GM18873 (cell line): Measurements from ENCODE around the gene DUOXA1.
"Not testable (repeated sequence)": the region's sequence is repeated elsewhere in the genome, so short reads cannot be mapped to it uniquely, and the experiment has no call there.

ENCODE experiments used
- ATAC-seq: cut with Tn5 transposase; IDR thresholded peaks from one replicate; pipeline ENCODE4 v1.9.1; 2021; ENCODE audit warnings: mild to moderate bottlenecking, moderate library complexity, moderate number of reproducible peaks; ENCODE audit not compliant: unreplicated experiment, low FRiP score

Gene DUOXA1

GRCh38 chr15:45114751-45115085 is 15.0 kb downstream of the DUOXA1 start:
- ATAC-seq = no peak

- ATAC-seq = no peak
Measured at GRCh38 chr15:45114076-45114750, 15.5 kb downstream of the DUOXA1 start, which contains the start of the genes DUOX2 and DUOXA2. Gene DUOX2 (minus strand): TSS chr15:45114172. CDS start chr15:45113411, 761 bp downstream. Gene DUOXA2 (plus strand): TSS chr15:45114326. CDS start chr15:45114606, 280 bp downstream.

DNA sequence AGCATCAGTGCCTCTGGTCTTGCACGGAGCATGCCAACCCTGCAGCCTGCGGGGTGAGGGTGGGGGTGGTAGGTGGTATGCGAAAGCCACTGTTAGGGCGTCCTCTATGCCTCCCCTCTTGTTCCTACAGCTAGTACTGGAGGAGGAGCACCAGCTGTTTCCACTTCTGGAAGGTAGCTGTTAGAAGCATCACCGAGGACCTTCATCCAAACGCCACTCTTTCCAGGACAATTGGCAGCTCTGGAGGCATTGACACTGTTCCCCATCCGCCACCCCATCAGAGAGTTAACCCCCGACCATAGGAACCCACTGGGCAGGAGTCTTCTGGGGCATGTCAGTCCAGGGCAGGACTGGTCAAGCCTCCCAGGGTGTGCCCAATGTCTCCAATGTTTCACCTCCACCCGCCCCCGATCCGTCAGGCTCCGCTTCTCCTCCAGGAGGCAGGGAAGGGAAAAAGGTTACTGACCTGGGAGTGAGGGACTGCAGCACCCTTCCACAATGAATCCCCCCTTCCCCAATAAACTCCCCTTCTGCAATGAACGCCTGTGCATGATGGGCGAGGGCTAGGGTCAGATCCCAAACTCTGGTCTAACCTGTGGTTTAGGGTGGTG is 16.2 kb downstream of the DUOXA1 start:
- ATAC-seq = no peak

GRCh38 chr15:45112591-45113379 is 16.9 kb downstream of the DUOXA1 start:
- ATAC-seq = no peak

- ATAC-seq = no peak
Measured at GRCh38 chr15:45112143-45112590, 17.5 kb downstream of the DUOXA1 start.

DNA sequence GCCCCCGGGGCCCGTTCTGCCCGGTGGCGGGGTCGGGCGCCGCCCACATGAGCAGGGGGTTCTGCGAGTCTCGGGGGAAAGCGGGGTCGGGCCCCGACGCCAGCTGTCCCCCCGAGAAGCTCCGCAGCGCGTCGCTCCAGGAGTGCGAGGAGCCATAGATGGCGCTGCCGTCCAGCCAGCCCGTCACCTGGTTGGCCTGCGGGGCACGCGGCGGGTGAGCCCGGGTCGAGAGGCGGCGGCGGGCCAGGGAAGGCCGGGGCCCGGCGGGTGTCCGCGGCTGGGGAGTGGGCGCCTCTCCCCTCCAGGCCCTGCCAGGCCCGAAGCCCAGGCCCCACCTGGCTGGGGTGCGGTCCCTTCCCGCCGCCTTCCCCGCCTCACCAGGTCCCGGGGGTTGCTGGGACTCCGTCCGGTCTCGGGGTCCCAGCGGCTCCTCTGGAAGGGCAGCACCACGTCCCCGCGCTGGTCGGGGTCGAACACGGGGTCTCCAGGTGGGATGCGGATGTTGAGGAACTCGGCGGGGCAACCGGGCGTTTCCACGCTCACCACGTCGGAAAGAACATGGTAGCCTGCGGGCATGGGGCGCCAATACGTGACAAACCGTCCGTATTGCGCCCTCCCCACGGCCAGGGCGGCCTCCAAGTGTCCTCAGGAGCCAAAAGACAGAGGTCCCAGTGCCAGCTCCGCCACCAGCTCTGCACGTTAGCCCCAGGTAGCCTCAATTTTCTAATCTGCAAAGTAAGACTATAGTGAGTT is 18.1 kb downstream of the DUOXA1 start:
- no peak for ATAC-seq

- no peak for ATAC-seq
Measured at GRCh38 chr15:45110256-45110820, 19.3 kb downstream of the DUOXA1 start.

DNA sequence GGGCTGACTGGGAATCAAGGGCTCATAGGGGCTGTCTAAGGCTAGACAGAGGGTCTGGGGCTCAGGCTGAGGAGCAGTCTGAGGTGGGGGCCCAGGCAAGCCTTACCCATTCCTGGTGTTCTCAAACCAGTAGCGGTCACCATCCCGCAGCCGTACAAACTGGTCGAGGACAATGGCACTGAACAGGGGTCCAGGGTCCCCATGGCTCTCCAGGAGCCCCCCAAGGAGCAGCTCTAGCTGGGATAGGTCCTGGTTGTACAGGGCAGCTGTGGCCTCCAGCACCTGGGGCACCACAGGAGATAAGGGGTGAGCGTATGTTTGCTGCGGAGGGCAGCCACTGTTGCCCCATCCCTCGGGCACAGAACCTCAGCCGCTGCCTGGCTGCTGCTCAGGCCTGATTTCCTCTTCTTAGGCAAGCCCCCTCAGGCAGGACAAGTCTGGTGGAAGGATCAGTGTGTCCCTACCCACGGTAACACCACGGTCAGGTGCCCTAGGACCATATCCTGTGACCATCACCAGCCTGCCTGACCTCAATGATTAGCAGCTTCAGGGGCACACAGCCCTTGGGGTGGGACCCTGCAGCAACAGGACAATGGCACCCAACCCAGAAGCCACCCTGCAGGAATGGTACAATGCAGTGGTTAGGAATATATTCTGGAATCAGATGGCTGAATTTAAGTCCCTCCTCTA is 21.6 kb downstream of the DUOXA1 start:
- ATAC-seq = no peak

- ATAC-seq = no peak
Measured at GRCh38 chr15:45106002-45106790, 23.5 kb downstream of the DUOXA1 start.

- no peak for ATAC-seq
Measured at GRCh38 chr15:45105586-45105985, 24.1 kb downstream of the DUOXA1 start.

DNA sequence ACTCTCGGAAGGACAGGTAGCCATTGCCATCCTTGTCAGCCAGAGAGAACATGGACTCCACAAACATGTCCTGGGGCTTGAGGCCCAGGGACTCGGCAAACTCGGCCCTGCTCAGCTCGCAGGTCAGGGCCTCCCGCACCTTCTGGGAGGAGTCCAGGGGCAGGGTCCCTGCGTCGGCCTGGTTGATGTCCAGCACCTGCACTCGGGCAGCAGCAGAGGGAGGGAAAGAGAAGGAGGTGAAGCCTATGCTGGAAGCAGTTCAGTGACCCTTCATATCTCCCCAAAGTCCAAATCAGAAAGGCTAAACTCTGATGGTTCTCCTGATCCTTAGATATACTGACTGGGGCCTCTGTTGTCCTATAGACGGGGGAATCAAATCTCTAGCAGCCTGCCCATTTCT is 25.5 kb downstream of the DUOXA1 start:
- ATAC-seq = not testable (repeated sequence)

- ATAC-seq = no peak
Measured at GRCh38 chr15:45102226-45102625, 27.5 kb downstream of the DUOXA1 start.

DNA sequence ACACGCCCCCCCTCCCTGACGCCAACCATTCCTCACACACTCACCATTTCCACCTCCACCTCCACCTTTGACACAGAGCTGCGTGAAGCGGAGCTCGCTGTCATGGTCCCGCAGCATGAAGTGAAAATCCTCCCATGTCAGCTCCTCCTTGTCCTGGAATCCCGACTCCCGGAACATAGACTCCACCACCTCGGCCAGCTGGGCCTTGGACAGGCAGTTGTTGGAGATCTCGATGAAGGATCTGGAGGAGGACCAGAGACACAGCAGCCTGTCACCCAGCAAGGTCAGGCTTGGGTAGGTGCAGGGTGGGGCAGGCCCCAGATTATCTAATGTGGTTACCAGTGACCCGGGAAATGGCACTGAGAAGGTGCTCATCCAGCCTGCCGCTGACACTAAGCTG is 27.9 kb downstream of the DUOXA1 start:
- no peak for ATAC-seq

- ATAC-seq = no peak
Measured at GRCh38 chr15:45100884-45101625, 28.6 kb downstream of the DUOXA1 start.

DNA sequence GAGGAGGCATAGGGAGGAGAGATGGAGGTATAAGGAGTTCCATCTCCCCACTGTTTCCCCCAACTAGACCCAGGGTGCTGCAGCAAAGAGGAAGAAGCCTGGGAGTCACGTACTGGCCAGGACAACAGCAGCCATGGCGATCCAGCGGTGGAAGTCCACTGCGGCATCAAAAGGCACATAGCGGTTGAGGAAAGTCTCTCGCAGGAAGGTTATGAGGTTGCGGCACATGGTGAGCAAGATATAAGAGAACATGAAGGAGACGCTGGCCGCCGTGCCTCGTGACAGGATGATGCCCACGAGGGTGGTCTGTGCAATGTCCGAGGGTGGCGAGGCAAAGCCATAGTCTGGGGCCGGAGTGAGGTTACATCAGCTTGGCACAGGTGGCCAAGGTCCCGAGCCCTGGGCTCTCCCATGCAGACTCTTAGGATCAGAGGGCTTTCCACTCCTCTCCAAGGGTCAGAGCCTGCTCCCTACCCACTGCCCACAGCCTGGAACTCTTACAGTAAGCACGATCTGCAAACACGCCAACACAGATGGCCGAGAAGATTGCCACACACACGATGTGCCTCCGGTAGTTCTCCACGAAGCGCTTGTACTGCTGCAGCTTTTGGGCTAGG is 30.0 kb downstream of the DUOXA1 start:
- no peak for ATAC-seq

GRCh38 chr15:45097466-45097865 is 32.2 kb downstream of the DUOXA1 start:
- no peak for ATAC-seq

- ATAC-seq = no peak
Measured at GRCh38 chr15:45095661-45096060, 34.0 kb downstream of the DUOXA1 start.

DNA sequence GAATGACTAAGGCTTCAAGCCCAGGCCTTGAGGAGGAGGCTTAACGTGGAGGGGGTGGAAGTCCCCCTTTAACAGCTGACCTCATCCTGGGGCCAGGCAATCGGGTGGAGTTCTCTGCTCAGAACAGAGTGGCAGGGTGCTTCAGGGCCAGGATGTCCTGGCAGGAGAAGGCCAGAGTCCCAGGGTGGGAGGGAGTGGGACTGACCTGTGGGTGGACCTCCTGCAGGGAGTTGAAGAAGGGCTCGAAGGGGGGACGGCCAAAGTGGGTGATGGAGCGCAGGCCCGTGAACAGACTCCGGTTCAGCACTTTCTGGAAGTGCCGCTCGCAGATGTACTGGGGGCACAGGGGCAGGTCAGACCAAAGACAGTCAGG is 35.3 kb downstream of the DUOXA1 start:
- no peak for ATAC-seq
